Fibroblast of pulmonary artery (primary cell): Measurements from ENCODE around the gene HOXA2.

Source experiments
- DNase-seq: peaks from one replicate; pipeline ENCODE4 v3.0.0-alpha.2; 2010; ENCODE audit warnings: low read depth
- H3K4me3 ChIP-seq: replicated peaks from 2 replicates; pipeline ENCODE4 v1.5.1; 2011; ENCODE audit warnings: low read depth, mild to moderate bottlenecking, control low read depth, low read length, moderate library complexity
- CTCF ChIP-seq: IDR thresholded peaks from 2 replicates; pipeline ENCODE4 v1.5.1; 2011; ENCODE audit warnings: mild to moderate bottlenecking, control low read depth, low read length, inconsistent platforms; ENCODE audit errors: missing control alignments

The HOXA2 gene

GRCh38 chr7:27096768-27097514 lies 5.5 kb downstream of the HOXA2 start:
- no peak for TF ChIP-seq CTCF
- no peak for DNase-seq
- peak overlapping the region; percentile 55 for H3K4me3 ChIP-seq

- peak within 1 kb of the TSS; percentile 55 for H3K4me3 ChIP-seq
- TF ChIP-seq CTCF: no peak
- DNase-seq: peak; percentile 72
These were observed 6.4 kb downstream of the HOXA2 start, which contains the start of gene HOXA1 for GRCh38 chr7:27095897-27096767. Gene HOXA1 (minus strand): TSS chr7:27096000. CDS start chr7:27095912, 88 bp downstream.

GRCh38 chr7:27095050-27095896 lies 7.2 kb downstream of the HOXA2 start:
- no peak for TF ChIP-seq CTCF
- peak overlapping the region; percentile 41 for H3K4me3 ChIP-seq
- no peak for DNase-seq

GRCh38 chr7:27094304-27095049 lies 8.0 kb downstream of the HOXA2 start:
- TF ChIP-seq CTCF: no peak
- no peak for DNase-seq
- no peak overlapping the region for H3K4me3 ChIP-seq

GRCh38 chr7:27093184-27093895 lies 9.1 kb downstream of the HOXA2 start:
- no peak overlapping the region for H3K4me3 ChIP-seq
- TF ChIP-seq CTCF: no peak
- DNase-seq: no peak

GRCh38 chr7:27092819-27093110 lies 9.7 kb downstream of the HOXA2 start:
- no peak for TF ChIP-seq CTCF
- H3K4me3 ChIP-seq: no peak overlapping the region
- DNase-seq: no peak
